CD4-positive, alpha-beta T cell treated with Interleukin-1 beta for 1 hour (primary cell): ENCODE measurements around the gene FAM174C.
"Not testable (repeated sequence)": the region's sequence is repeated elsewhere in the genome, so short reads cannot be mapped to it uniquely, and the experiment has no call there.

ENCODE experiments used
- DNase-seq, 2 donors: peaks; one replicate each; pipeline ENCODE4 v3.0.0-alpha.2; 2020 to 2022

The FAM174C gene

DNA sequence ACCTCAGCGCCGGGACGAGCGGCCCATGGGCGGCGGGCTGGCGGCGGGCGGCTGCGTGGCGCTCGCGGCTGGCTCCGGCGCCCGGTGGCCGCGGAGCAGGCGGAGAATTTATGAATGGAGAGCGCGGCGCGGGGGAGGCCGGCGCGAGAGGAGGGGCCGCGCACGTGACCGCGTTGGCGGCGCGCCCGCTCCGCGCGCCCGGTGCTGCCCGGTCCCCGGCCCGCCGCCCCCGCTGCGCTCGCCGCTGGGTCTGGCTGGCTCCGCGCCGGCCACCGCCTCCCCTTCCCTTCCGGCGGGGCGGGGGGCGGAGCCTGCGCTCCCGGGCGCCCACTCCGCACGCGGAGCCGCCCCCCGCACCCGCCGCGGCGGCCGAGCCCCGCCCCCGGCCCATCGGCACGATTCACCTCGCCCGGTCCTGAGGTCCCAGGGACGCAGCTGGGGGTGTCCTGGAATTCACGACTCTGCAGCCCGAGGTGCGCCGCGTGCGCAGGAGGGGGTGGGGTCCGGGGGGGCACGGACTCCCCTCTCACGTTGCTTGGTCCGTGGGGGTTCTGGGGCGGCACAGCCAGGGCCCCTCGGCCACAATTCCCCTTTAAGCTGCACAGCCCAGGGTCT is 37.5 kb upstream of the FAM174C start, which contains the start of gene CBARP:
CBARP (minus strand) TSS at position 252 of the 615 bp plus-strand sequence. CDS start 1,905 bp downstream, outside the sequence.
- DNase-seq = peak in 1 of 2 donors; percentile 33

DNA sequence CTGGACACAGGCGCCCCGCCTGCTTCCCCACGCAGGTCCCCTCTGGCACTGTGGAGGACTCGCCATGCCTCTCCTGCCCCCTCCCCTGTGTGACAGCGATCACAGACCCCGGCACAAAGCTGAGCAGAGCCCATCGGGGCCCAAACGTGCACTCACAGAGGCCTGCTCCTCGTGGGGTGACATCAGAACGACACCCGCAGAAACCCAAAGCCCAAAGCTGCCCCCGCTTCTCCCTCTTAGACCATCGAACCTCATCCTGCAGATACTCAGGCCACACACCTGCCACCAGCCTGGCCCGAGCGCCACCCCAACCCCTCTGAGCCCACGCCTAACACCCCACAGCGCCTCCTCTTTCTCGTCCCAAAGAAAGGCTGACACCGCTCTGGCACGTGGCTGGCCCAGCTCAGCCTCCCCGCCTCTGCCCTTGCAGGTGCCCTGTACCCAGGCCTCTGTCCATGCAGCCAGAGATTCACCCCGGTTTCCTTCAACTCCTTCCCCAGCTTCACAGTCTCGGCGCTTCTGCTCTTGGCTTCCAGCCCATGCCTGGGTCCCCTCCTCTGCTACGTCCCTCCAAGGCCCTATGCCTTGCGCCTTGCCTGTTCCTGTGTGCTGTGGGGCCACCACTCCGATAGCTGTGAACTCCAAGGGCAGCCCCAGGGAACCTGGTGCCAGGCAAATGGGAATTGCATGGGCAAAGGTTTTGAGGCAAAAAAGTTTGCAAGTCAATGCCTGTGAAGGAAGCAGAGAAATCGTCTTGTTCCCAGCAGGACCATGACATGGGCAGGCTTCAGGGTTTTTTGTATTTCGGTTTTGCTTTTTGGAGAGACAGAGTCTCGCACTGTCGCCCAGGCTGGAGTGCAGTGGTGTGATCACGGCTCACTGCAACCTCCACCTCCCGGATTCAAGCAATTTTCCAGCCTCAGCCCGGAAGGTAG is 36.7 kb upstream of the FAM174C start:
- no peak for DNase-seq

DNA sequence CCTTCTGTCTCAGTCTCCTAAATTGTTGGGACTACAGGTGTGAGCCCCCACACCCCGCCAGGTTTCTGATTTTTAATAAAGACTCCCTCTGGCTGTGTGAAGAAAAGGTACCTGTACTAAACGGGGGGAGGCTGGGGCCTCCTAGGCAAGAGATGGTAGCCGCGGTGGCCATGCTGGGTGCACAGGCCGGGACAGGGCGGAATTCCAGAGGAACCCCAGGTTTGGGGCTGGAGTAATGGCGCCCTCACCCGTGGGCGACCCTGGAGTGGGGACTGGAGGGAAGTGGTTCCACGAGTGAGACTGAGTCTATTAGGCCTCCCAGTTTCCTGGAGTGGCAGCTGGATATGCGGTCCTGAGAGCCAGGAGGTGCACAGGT is 35.9 kb upstream of the FAM174C start:
- no peak for DNase-seq

DNA sequence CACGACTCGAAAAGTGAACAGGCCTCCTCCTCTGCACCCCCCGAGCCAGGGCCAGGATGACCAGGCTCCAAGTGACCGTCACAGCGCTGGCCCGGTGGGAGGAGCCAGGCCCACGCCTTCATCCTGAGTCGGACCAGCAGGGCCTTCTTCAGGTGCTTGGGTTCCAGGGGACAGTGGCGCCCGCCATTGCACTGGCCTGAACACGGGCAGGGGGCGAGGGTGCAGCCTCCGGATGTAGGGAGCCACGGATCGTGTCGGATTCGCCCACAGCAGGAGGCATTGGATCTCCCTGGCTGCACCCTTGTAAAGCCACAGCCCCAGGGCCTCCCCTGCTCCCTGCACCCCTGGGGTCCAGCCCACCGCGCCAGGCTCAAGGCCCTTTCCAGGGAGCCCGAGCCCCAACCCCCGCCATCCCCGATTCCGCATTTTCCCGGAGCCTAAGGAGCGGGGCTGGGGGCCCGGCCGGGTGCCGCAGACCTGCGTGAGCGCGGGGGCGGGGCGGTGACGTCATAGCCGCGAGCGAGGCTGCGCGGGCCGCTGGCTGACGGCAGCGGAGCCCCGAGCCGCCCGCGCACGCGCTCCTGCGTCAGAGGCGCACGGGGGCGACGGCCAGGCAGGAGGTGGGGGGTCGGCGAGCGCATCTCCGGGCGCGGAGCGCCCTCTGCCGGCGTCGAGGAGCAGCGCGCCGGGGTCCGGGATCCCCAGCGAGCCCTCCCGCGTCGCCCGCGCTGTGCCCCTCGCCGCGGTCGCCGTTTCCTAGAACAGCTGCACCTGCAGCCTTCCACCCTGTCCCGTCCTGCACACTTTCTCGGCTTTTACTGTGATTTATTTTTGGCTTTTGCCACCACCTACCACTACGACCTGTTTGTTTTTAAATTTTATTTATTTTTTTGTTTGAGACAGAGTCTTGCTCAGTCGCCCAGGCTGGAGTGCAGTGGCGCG is 35.3 kb upstream of the FAM174C start:
- peak; percentile 91 to 94 for DNase-seq

DNA sequence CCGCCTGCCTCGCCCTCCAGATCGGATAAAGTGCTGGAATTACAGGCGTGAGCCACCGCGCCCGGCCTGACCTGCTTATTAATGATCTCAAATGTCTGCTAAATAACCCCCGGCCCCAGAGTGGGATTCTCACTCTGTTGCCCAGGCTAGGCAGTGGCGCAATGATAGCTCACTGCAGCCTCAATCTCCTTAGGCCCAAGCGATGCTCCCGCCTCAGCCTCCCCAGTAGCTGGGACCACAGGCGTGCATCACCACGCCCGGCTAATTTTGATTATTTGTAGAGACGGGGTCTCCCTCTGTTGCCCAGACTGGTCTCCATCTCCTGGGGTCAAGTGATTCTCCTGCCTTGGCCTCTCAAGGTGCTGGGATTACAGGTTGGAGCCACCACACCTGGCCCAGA is 34.4 kb upstream of the FAM174C start:
- no peak for DNase-seq

DNA sequence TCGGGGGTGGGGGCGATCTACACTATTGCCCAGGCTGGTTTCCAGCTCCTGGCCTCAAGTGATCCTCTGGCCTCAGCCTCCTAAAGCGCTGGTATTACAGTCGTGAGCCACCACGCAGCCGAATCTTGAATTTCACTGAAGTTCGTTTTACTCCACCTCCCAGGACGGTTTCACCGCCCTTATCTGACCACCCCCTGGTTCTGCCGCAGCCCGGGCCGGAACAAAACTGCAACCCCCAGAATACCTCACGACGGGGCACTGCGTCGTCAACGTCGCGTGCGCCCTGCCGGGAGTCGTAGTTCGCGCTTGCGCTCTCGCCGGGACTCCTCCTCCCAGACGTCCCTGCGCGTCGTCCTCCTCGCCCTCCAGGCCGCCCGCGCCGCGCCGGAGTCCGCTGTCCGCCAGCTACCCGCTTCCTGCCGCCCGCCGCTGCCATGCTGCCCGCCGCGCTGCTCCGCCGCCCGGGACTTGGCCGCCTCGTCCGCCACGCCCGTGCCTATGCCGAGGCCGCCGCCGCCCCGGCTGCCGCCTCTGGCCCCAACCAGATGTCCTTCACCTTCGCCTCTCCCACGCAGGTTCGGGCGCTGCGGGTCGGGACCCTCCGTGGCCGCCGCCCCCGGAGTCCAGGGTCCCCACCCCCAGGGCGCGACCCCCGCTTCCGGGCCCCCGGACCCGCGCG is 33.8 kb upstream of the FAM174C start, which contains the start of gene ATP5F1D:
ATP5F1D (plus strand) TSS at position 335 of the 679 bp plus-strand sequence; CDS start at position 435, 100 bp downstream.
- peak; percentile 93 to 94 for DNase-seq

DNA sequence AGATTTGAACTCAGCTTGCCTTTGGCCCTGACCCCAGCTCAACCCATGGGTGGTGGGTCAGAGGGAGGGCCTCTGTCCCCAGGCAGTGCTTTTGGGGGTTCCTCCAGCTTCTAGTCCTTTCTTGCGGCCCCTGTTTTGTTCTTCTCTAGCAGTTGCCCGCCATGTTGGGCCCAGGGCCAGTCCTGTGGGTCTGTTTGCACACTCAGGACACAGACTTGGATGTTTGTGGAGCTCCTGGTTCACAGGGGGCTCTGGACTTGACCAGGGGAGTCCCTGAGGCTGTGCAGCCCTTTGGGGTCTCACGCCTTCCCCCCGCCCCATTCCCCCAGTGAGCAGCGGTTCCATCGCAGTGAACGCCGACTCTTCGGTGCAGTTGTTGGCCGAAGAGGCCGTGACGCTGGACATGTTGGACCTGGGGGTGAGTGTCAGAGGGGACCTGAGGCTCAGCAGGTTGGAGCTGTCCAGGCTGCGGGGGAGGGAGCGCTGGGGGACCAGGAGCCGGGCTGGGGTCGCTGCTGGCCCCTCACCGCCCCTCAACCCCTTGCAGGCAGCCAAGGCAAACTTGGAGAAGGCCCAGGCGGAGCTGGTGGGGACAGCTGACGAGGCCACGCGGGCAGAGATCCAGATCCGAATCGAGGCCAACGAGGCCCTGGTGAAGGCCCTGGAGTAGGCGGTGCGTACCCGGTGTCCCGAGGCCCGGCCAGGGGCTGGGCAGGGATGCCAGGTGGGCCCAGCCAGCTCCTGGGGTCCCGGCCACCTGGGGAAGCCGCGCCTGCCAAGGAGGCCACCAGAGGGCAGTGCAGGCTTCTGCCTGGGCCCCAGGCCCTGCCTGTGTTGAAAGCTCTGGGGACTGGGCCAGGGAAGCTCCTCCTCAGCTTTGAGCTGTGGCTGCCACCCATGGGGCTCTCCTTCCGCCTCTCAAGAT is 31.3 kb upstream of the FAM174C start:
- DNase-seq = peak; percentile 88 to 89

DNA sequence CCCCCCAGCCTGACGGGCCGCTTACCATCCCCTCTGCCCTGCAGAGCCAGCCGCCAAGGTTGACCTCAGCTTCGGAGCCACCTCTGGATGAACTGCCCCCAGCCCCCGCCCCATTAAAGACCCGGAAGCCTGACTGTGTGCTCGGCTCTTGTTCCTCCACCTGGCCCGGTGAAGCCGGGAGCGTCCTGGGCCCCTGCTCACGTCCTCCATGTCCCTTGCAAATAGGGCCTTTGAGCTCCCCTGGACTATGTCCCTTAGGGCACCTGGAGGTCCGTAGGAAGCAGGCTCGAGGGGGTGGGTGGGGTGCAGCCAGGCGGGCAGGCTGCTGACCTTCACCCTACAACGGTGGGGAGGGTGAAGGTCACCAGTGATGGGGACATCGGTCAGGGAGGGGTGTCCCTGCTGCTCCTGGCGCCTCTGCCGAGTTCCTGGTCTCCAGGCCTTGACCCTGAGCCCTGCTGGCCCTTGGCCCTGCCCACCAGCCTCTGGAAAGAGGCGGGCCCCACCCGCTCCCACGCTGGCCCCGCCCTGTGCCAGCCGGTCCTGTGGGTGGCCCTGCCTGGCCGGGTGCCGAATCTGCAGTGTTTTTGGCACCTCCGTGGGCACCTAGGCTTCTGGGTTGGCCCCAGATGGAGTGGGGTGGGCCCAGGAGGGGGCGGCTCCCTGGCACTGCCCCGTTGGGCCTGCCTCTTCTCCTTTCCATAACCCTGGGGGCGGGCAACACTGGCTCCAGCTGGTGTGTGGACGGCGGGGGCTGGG is 30.5 kb upstream of the FAM174C start:
- no peak for DNase-seq

DNA sequence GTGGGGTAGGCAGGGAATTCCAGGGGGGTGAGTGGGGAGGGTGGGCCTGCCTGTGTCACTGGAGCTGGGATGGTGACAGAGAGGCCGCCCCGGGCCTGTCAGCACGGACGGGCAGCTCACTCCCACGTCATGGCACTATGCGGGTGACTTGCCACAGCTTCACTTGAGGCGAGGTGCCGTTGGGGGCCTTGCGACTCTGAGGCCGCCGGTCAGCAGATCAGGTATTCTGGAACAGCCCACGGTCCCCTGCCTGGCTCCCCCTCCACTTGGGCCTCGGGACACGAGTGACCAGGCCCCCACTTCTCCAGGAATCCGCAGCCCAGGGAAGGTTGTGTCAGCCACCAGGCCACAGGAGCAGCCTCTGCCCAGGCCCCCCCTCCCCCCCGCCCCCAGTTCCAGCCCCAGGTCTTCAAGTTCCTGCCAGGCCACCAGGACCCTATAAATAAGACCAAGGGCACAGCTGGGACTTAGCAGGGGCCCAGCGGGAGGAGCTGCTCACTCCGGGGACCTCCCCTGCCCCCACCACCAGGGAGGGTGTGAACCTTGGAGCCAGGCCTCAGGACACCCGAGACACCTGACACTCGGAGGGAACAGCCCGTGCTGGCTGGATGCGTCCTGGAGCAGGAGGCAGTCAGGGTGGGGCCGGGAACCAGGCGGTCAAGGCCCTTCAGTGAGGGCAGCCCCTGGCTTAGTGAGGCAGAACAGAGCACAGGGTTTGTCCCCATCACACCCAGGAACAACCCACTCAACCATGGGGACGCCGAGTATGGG is 29.7 kb upstream of the FAM174C start:
- no peak for DNase-seq

DNA sequence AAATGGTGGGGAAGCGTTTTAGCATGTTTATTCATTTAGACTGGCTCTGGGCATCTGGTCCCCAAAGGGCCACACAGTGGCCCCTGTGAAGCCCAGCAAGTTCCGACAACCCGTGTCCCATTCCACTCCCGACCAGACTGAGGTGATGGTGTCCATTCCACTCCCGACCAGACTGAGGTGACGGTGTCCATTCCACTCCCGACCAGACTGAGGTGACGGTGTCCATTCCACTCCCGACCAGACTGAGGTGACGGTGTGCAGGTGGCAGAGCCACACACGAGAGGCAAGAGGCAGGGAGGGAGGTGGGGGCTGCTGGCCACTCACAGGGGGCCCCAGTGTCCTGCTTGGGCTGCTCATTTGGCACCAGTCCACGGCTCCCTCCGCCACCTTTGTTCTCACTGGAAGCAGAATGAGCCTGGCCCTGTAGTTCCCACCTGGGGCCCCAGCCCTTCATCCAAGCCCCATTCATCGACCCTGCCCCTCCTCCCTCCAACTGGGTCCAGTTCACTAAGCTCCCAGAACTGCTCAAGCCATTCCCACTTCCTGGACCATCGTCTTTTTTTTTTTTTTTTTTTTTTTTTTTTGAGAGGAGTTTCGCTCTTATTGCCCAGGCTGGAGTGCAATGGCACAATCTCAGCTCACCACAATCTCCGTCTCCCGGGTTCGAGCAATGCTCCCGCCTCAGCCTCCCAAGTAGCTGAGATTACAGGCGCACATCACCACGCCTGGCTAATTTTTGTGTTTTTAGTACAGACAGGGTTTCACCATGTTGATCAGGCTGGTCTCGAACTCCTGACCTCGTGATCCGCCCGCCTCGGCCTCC is 28.9 kb upstream of the FAM174C start:
- not testable (repeated sequence) for DNase-seq

DNA sequence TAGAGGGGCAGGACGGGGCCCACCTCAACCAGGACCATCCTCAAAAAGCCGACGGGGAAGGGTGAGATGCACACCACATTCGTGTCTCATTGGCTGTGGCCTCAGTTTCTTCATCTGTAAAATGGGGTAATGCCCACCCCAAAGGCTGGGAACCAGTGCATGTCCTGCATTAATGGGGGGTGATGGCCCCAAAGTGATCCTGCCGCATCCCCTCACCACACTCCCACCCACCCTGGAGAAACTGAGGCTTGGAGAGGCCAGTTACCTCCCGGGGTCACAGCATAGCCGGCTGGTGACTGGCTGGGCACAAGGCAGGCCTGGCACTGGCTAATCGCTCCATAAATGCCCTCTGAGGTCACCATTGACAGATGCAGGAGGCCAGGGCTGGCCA is 27.6 kb upstream of the FAM174C start:
- no peak for DNase-seq

DNA sequence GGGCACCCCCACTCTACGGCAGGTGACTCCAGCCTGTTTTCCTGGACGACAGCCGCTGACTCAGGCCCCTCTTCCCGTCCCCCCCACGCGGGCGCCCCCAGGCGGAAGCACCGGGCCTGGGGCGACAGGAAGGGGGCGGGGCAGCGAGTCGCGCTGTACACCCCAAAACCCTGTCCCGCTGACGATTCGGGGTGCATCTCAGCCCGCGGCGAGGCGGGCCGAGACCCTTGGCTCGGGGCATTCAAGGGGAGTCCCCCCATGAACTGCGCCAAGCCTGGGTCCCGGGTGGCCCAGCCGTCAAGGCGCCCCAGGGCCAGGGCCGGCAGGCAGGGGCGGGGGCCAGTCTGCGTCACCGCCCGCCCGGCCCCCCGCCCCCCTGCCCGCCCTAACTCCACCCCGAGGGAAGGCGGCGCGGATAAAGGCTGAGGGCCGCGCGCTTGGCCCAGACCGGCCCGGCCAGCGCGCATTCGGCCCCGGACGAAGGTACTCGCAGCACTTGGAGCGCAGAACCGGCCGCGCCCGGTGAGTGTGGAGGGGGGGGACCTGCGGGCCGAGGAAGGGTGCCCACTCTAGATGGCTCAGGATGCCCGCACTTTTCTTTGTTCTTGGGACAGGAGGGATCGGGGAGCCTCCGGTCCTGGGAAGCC is 27.1 kb upstream of the FAM174C start, which contains the start of gene MIDN:
MIDN (plus strand) TSS at position 445 of the 647 bp plus-strand sequence. CDS start 1,714 bp downstream, outside the sequence.
- peak; percentile 80 to 81 for DNase-seq

DNA sequence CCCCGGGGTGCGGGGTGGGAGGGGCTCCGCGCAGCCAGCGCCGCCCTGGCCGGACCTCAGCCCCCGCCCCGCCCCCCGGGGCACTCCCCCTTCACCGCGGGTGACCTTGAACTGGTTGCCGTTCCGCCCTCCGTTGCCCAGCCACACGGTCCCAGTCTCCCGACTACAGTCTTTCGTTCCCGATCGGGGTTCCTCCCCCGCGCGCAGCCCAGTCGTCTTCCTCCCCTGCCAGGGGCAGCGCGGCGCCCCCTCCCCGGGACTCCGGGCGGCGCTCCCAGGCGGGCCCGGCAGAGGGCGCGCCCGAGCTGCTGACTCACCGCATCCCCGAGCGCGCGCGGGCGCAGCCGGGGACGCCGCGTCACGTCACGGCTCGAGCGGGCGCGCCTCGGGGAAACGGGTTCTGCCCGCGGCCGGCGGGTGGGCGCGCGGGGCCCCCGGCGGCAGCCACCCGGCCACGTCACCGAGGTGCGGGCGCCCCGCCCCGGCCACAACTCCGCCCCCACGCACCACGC is 26.5 kb upstream of the FAM174C start:
- peak; percentile 88 to 89 for DNase-seq

DNA sequence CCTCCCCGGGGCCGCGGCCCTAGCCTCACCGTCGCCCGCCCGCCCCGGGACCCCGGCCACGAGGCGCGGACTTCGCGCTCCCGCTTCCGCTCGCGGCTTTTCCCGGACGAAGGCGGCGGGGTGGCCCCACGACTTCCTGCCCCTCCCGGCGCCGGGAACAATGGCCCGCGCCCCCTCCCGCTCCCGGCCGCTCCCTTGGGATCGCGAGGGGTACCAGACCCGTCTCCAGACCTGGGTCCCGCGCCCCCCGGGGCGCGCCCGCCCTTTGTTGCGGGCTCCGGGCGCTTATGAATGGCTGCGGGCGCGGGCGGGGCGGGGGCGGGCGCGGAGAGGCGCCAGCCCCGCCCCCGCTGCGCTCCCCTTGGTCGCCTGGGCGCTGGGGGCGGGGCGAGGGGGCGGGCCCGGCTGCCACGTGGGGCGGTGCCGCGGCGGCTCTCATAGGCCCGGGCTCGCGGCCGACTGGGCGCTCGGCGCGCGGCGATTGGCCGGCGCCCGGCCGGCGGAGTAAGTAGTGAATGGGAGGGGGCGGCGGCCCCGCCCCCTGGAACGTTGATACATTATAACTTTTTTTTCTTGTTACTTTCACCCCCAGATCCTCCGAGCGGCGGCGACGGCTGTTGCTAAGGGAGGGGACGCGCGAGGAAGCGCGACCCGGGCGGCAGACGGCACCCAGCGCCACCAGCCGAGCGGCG is 25.9 kb upstream of the FAM174C start:
- peak; percentile 94 to 97 for DNase-seq

DNA sequence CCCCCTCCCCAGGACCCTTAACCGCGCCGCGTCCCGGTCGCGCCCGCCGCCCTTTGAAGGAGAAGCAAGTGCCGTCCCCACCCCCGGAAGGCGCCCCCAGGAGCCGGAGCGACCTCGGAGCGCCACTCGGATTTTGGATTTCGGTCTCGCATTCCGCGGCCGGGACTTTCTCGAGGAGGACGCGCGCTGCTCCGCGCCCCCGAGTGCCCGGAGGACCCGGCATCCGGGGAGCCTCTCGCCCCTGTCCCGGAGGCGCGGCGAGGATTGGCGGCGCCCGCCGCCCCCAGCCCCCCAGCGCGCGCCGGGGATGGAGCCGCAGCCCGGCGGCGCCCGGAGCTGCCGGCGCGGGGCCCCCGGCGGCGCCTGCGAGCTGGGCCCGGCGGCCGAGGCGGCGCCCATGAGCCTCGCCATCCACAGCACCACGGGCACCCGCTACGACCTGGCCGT is 25.3 kb upstream of the FAM174C start:
- no peak for DNase-seq

DNA sequence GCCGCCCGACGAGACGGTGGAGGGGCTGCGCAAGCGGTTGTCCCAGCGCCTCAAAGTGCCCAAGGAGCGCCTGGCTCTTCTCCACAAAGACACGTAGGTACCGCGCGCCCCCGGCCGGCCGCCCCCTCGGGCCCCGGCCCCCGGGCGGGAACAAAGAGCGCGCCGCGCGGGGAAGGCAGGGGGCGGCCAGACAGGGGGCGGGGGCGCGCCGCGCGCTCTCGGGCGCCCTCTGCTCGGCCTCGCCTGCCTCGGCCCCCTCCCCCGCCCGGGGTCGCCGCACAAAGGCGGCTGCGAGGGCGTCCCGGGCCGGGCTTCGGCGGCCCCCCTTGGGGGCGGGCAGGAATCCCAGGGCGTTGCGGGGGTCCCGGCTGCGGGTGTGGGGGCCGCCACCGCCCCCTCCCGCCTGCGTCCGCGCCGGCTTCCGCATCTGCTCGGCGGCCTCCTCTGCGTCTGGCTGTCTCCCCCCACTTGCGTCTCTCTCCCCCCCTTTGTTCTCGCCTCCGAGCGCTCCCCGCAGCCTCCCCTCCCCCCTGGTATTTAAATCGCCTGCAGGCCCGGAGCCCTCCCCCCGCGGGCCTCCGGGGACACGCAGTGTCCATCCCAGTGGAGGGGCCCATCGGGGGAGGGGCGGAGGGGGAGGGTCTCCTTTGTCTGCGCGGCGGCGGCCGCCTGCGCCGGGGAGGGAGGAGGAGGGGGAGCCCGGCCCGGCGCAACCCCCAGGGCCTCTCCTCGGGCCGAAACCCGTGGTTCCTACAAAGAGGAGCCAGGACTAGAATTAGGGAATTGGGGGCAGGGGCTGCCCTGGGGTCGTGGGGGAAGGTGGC is 24.7 kb upstream of the FAM174C start:
- peak; percentile 66 to 70 for DNase-seq
